Loucy (cell line): ENCODE measurements around the gene FOXG1.

Experiments
- H2AFZ ChIP-seq: fragments of 200-600 bp; sonication (generic); 2 replicates; pipeline ENCODE4 v1.6.0; 2016; ENCODE audit warnings: antibody characterized with exemption, mild to moderate bottlenecking, low read length, moderate library complexity
- H3F3A ChIP-seq: fragments of 200-600 bp; 2 replicates; pipeline ENCODE4 v1.6.0; 2016; ENCODE audit warnings: antibody characterized with exemption, low read depth, mild to moderate bottlenecking
- H3K27me3 ChIP-seq: fragments of 200-600 bp; sonication (generic); 2 replicates; pipeline ENCODE4 v1.6.1; 2014; ENCODE audit warnings: low read length, mild to moderate bottlenecking; ENCODE audit not compliant: insufficient read depth, poor library complexity, severe bottlenecking
- H3K36me3 ChIP-seq: fragments of 200-600 bp; sonication (generic); 2 replicates; pipeline ENCODE4 v1.6.1; 2016; ENCODE audit warnings: low read length; ENCODE audit not compliant: insufficient read depth
- H3K4me1 ChIP-seq: fragments of 200-600 bp; sonication (generic); 2 replicates; pipeline ENCODE4 v1.5.1; 2014; ENCODE audit warnings: low read length, mild to moderate bottlenecking; ENCODE audit not compliant: insufficient read depth, poor library complexity, severe bottlenecking
- H3K4me2 ChIP-seq: fragments of 200-600 bp; sonication (generic); 2 replicates; pipeline ENCODE4 v1.6.0; 2014; ENCODE audit warnings: antibody characterized with exemption, low read length, low read depth, mild to moderate bottlenecking; ENCODE audit not compliant: poor library complexity, severe bottlenecking
- H3K4me3 ChIP-seq: fragments of 200-600 bp; sonication (generic); 2 replicates; pipeline ENCODE4 v1.5.1; 2014; ENCODE audit warnings: low read length, mild to moderate bottlenecking, mixed read lengths; ENCODE audit not compliant: poor library complexity, severe bottlenecking
- H3K79me2 ChIP-seq: fragments of 200-600 bp; sonication (generic); 2 replicates; pipeline ENCODE4 v1.6.1; 2014; ENCODE audit warnings: low read length; ENCODE audit not compliant: insufficient read depth
- H3K9ac ChIP-seq: fragments of 200-600 bp; sonication (generic); 2 replicates; pipeline ENCODE4 v1.6.0; 2014; ENCODE audit warnings: mild to moderate bottlenecking, low read depth, low read length, moderate library complexity; ENCODE audit not compliant: poor library complexity, severe bottlenecking
- H3K9me2 ChIP-seq: fragments of 200-600 bp; sonication (generic); replicated peaks from 2 replicates; pipeline ENCODE4 v1.6.1; 2016; ENCODE audit warnings: low read depth, low read length, mixed read lengths
- H3K9me3 ChIP-seq: fragments of 200-600 bp; sonication (generic); 2 replicates; pipeline ENCODE4 v1.6.1; 2014; ENCODE audit warnings: mild to moderate bottlenecking, antibody characterized with exemption, low read length, low read depth; ENCODE audit not compliant: insufficient read depth
- H4K20me1 ChIP-seq: fragments of 200-600 bp; sonication (generic); 2 replicates; pipeline ENCODE4 v1.6.0; 2014; ENCODE audit warnings: antibody characterized with exemption, low read length, mild to moderate bottlenecking; ENCODE audit not compliant: insufficient read depth, poor library complexity, severe bottlenecking
- CTCF ChIP-seq: fragments of 200-600 bp; sonication (generic); conservative IDR thresholded peaks from 2 replicates; pipeline ENCODE4 v1.5.1; 2014; ENCODE audit warnings: mild to moderate bottlenecking, antibody characterized with exemption, low read length
- EZH2phosphoT487 ChIP-seq: fragments of 200-600 bp; IDR thresholded peaks from 2 replicates; pipeline ENCODE4 v1.6.1; 2018; ENCODE audit warnings: antibody characterized with exemption, mild to moderate bottlenecking, moderate library complexity, borderline replicate concordance

The FOXG1 gene

DNA sequence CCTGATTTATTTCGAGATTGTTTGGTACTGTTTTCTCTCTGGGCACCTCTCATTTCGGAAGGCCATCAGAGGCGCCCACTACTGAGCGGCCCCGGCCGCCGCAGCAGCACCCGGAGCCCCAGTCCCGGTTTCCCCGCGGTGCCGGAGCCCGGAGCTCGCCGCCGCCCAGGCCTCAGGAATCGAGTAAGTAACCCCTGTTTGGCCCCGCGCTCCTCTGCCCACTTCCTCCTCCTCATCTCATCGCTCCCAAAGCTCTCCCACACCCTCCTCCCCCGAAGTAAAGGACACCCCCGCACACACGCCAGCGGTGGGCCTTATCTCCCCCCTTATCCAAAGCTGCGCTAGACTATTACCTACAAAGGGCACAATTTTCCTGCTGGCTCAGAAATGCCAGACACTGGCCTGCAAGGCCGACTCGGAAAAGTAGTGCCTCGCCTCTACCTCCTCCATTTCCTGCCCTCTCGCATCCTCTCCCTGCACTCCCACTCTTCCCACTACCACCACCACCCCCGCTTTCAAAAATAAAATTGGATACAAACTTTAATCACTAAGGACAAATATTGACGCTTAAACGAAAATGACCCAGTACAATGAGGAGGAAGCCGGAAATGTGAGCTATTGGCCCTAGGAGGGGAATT is 637 bp upstream of the FOXG1 start:
- TF ChIP-seq EZH2phosphoT487 (no peak), CTCF (no peak)
- Histone ChIP-seq H2AFZ (no peak overlapping the region), H3K4me1 (no peaks in the 10 kb centered on the region), H3K9me3 (no peaks in the 10 kb centered on the region), H3K27me3 (no peaks in the 10 kb centered on the region), H3K79me2 (no peaks in the 10 kb centered on the region), H3K9me2 (no peaks in the 10 kb centered on the region), H3K36me3 (no peaks in the 10 kb centered on the region), H4K20me1 (no peaks in the 10 kb centered on the region), H3K9ac (no peak overlapping the region), H3K4me3 (no peak overlapping the region), H3F3A (no peaks in the 10 kb centered on the region), H3K4me2 (no peak overlapping the region)

DNA sequence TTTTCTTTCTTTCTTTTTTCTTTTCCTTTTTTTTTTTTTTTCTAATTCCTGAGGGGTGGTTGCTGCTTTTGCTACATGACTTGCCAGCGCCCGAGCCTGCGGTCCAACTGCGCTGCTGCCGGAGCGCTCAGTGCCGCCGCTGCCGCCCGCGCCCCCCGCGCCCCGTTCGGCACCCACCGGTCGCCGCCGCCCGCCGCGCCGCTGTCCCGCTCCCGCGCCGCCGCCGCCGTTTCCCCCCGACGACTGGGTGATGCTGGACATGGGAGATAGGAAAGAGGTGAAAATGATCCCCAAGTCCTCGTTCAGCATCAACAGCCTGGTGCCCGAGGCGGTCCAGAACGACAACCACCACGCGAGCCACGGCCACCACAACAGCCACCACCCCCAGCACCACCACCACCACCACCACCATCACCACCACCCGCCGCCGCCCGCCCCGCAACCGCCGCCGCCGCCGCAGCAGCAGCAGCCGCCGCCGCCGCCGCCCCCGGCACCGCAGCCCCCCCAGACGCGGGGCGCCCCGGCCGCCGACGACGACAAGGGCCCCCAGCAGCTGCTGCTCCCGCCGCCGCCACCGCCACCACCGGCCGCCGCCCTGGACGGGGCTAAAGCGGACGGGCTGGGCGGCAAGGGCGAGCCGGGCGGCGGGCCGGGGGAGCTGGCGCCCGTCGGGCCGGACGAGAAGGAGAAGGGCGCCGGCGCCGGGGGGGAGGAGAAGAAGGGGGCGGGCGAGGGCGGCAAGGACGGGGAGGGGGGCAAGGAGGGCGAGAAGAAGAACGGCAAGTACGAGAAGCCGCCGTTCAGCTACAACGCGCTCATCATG is 654 bp downstream of the FOXG1 start:
- no peaks in the 10 kb centered on the region for H3K27me3 ChIP-seq
- no peaks in the 10 kb centered on the region for H3K79me2 ChIP-seq
- H3K36me3 ChIP-seq, result no peaks in the 10 kb centered on the region
- no peak for TF ChIP-seq EZH2phosphoT487
- TF ChIP-seq CTCF, result no peak
- no peak overlapping the region for H3K4me3 ChIP-seq
- no peaks in the 10 kb centered on the region for H3K9me2 ChIP-seq
- no peaks in the 10 kb centered on the region for H3K9me3 ChIP-seq
- H3K4me2 ChIP-seq, result no peak overlapping the region
- H2AFZ ChIP-seq, result no peak overlapping the region
- H3F3A ChIP-seq, result no peaks in the 10 kb centered on the region
- H4K20me1 ChIP-seq, result no peaks in the 10 kb centered on the region
- no peaks in the 10 kb centered on the region for H3K4me1 ChIP-seq
- H3K9ac ChIP-seq, result no peak overlapping the region

DNA sequence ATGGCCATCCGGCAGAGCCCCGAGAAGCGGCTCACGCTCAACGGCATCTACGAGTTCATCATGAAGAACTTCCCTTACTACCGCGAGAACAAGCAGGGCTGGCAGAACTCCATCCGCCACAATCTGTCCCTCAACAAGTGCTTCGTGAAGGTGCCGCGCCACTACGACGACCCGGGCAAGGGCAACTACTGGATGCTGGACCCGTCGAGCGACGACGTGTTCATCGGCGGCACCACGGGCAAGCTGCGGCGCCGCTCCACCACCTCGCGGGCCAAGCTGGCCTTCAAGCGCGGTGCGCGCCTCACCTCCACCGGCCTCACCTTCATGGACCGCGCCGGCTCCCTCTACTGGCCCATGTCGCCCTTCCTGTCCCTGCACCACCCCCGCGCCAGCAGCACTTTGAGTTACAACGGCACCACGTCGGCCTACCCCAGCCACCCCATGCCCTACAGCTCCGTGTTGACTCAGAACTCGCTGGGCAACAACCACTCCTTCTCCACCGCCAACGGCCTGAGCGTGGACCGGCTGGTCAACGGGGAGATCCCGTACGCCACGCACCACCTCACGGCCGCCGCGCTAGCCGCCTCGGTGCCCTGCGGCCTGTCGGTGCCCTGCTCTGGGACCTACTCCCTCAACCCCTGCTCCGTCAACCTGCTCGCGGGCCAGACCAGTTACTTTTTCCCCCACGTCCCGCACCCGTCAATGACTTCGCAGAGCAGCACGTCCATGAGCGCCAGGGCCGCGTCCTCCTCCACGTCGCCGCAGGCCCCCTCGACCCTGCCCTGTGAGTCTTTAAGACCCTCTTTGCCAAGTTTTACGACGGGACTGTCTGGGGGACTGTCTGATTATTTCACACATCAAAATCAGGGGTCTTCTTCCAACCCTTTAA is 1.5 kb downstream of the FOXG1 start:
- Histone ChIP-seq H3K4me2 (no peak overlapping the region), H3K9me2 (no peaks in the 10 kb centered on the region), H3K36me3 (no peaks in the 10 kb centered on the region), H4K20me1 (no peaks in the 10 kb centered on the region), H3K79me2 (no peaks in the 10 kb centered on the region), H3K4me3 (no peak overlapping the region), H3K9ac (no peak overlapping the region), H3K4me1 (no peaks in the 10 kb centered on the region), H3K27me3 (no peaks in the 10 kb centered on the region), H3K9me3 (no peaks in the 10 kb centered on the region), H2AFZ (no peak overlapping the region), H3F3A (no peaks in the 10 kb centered on the region)
- no peak for TF ChIP-seq CTCF
- TF ChIP-seq EZH2phosphoT487, result no peak
